K562 (cell line): ENCODE results near the gene TBC1D2B. TPM values are rescaled to one million over a fixed set of nuclear protein-coding genes. Genes with fewer than 3 reads are reported as not detected.

Experiments
- ATAC-seq: fragments of 200-7000 bp; cut with Tn5 transposase; 3 replicates; pipeline ENCODE4 v1.9.1; 2020; ENCODE audit warnings: moderate library complexity
- BruUV-seq: library from RNA; stranded (reverse); fragments of 400-500 nt; replicated peaks from 2 replicates; lab custom pipeline; 2021; lab: Mats Ljungman, UMichigan
- CTCF ChIA-PET: fragments of 300-600 bp; formaldehyde crosslinking; extraction: SDS; loops from one replicate; lab custom pipeline; 2021; ENCODE audit warnings: low intra/inter-chr PET ratio; lab: Yijun Ruan, JAX
- POLR2A ChIA-PET: fragments of 300-600, 350-650 bp; sonication (Branson Sonifier 250); formaldehyde crosslinking; extraction: SDS; loops from one replicate; lab custom pipeline; 2021; ENCODE audit warnings: antibody characterized with exemption, inconsistent platforms; lab: Yijun Ruan, JAX
- DNase-seq, 4 experiments: peaks; one replicate each; pipeline versions ENCODE4 v3.0.0 to v3.0.0-alpha.2; 2011 to 2018; ENCODE audit warnings: low spot score in 3 of 4, mixed read lengths in 3 of 4; ENCODE audit errors: extremely low read depth in 1 of 4
- FAIRE-seq: peaks from 2 replicates; lab custom pipeline; 2011; peaks lifted over from hg19 to GRCh38; lab: Jason Lieb, UNC
- H2AFZ ChIP-seq: 2 replicates; pipeline ENCODE4 v1.6.0; 2011; ENCODE audit warnings: low read depth, low read length, control low read depth, inconsistent platforms
- H3K27ac ChIP-seq: fragments of 200-600 bp; 3 replicates; pipeline ENCODE4 v1.8.0; 2011; ENCODE audit warnings: low read depth, mild to moderate bottlenecking, control low read depth, inconsistent platforms, low read length, moderate library complexity, mixed read lengths; ENCODE audit errors: extremely low read depth
- H3K27me3 ChIP-seq, 2 experiments: fragments of 300-600 bp in 1 of 2; 2 replicates in 1 of 2; 3 replicates in 1 of 2; pipeline versions ENCODE4 v1.6.0 to v1.8.0; 2011; ENCODE audit warnings: inconsistent platforms in 2 of 2, low read length in 2 of 2, mild to moderate bottlenecking in 1 of 2, mixed read lengths in 1 of 2, moderate library complexity in 1 of 2; ENCODE audit not compliant: control insufficient read depth in 2 of 2, insufficient read depth in 2 of 2
- H3K36me3 ChIP-seq: fragments of 300-600 bp; 3 replicates; pipeline ENCODE4 v1.8.0; 2011; ENCODE audit warnings: mild to moderate bottlenecking, low read length, inconsistent platforms; ENCODE audit not compliant: control insufficient read depth, insufficient read depth
- H3K4me1 ChIP-seq, 2 experiments: fragments of 200-600 bp in 1 of 2; replicated peaks in 1 of 2; 2 replicates in 1 of 2; 3 replicates in 1 of 2; pipeline versions ENCODE4 v1.5.1 to v1.8.0; 2011; ENCODE audit warnings: inconsistent platforms in 2 of 2, low read length in 2 of 2, mild to moderate bottlenecking in 1 of 2, mixed read lengths in 1 of 2, moderate library complexity in 1 of 2; ENCODE audit not compliant: control insufficient read depth in 2 of 2, insufficient read depth in 2 of 2
- H3K4me2 ChIP-seq: 2 replicates; pipeline ENCODE4 v1.6.1; 2011; ENCODE audit warnings: low read length, control low read depth, inconsistent platforms, mixed read lengths; ENCODE audit not compliant: insufficient read depth
- H3K4me3 ChIP-seq: fragments of 200-600 bp; sonication (generic), shearing (Covaris generic); 2 replicates; pipeline ENCODE4 v1.5.1; 2016; ENCODE audit warnings: control low read depth, inconsistent platforms
- H3K79me2 ChIP-seq: fragments of 200-600 bp; 3 replicates; pipeline ENCODE4 v1.8.0; 2011; ENCODE audit warnings: low read length, inconsistent platforms; ENCODE audit not compliant: control insufficient read depth, insufficient read depth
- H3K9ac ChIP-seq, 2 experiments: 2 replicates each; pipeline versions ENCODE4 v1.6.0 to v1.6.1; 2011; ENCODE audit warnings: low read depth in 2 of 2, low read length in 2 of 2, control low read depth in 1 of 2, inconsistent platforms in 1 of 2, mild to moderate bottlenecking in 1 of 2, mixed read lengths in 1 of 2; ENCODE audit not compliant: insufficient read depth in 1 of 2
- H3K9me1 ChIP-seq: one replicate; pipeline ENCODE4 v1.6.0; 2011; ENCODE audit warnings: inconsistent platforms, mild to moderate bottlenecking, low read length, moderate library complexity; ENCODE audit not compliant: control insufficient read depth, insufficient read depth
- H3K9me3 ChIP-seq: replicated peaks from 2 replicates; pipeline ENCODE4 v1.5.1; 2011; ENCODE audit warnings: low read depth, low read length, inconsistent platforms; ENCODE audit not compliant: control insufficient read depth, insufficient read depth
- H4K20me1 ChIP-seq: replicated peaks from 2 replicates; pipeline ENCODE4 v1.6.1; 2011; ENCODE audit warnings: low read length, inconsistent platforms, mixed read lengths; ENCODE audit not compliant: control insufficient read depth, insufficient read depth
- CBFA2T3 ChIP-seq: fragments of 450-650 bp; IDR thresholded peaks from 2 replicates; pipeline ENCODE4 v1.6.1; 2017
- ELF4 ChIP-seq: fragments of 450-650 bp; formaldehyde crosslinking; IDR thresholded peaks from 2 replicates; pipeline ENCODE4 v1.4.0; 2022; ENCODE audit warnings: missing genetic modification characterization
- FIP1L1 ChIP-seq: fragments of 200-400 bp; formaldehyde crosslinking; IDR thresholded peaks from 2 replicates; pipeline ENCODE4 v1.6.1; 2018; ENCODE audit warnings: mild to moderate bottlenecking, low read depth, low read length; ENCODE audit not compliant: poor library complexity, severe bottlenecking
- GABPB2 ChIP-seq: fragments of 250-450 bp; sonication (Bioruptor Pico); conservative IDR thresholded peaks from 2 replicates; pipeline ENCODE4 v1.5.1; 2021; ENCODE audit warnings: mild to moderate bottlenecking
- HDAC8 ChIP-seq: fragments of 450-650 bp; IDR thresholded peaks from 2 replicates; pipeline ENCODE4 v1.6.1; 2016; ENCODE audit warnings: mild to moderate bottlenecking, missing genetic modification characterization, moderate library complexity, missing compliant biosample characterization
- KAT7 ChIP-seq: sonication (generic); formaldehyde crosslinking; IDR thresholded peaks from 2 replicates; pipeline ENCODE4 v1.8.0; 2022; ENCODE audit warnings: missing genetic modification reagents, mild to moderate bottlenecking, borderline replicate concordance
- KDM2B ChIP-seq: fragments of 250-450 bp; sonication (Bioruptor Pico); IDR thresholded peaks from 2 replicates; pipeline ENCODE4 v1.8.0; 2021; ENCODE audit warnings: mild to moderate bottlenecking, moderate library complexity
- POLR3G ChIP-seq: IDR thresholded peaks from 2 replicates; pipeline ENCODE4 v1.6.1; 2011; ENCODE audit not compliant: insufficient read length, insufficient replicate concordance; ENCODE audit errors: extremely low read depth
- PPARD ChIP-seq: fragments of 250-450 bp; sonication (Bioruptor Pico); IDR thresholded peaks from 2 replicates; pipeline ENCODE4 v1.8.0; 2022; ENCODE audit warnings: inconsistent platforms, mild to moderate bottlenecking, moderate library complexity
- SP1 ChIP-seq: sonication (generic); formaldehyde crosslinking; IDR thresholded peaks from 2 replicates; pipeline ENCODE4 v1.8.1; 2022; ENCODE audit warnings: mild to moderate bottlenecking, missing genetic modification reagents
- XRCC4 ChIP-seq: IDR thresholded peaks from one replicate; pipeline ENCODE4 v1.6.1; 2011; ENCODE audit not compliant: insufficient read depth, insufficient read length; ENCODE audit errors: extremely low read depth
- ZFP30 ChIP-seq: fragments of 250-450 bp; sonication (Bioruptor Pico); IDR thresholded peaks from 2 replicates; pipeline ENCODE4 v1.8.0; 2022; ENCODE audit warnings: moderate library complexity, mild to moderate bottlenecking, inconsistent platforms, borderline replicate concordance
- ZNF324 ChIP-seq: fragments of 250-450 bp; sonication (Bioruptor Pico); IDR thresholded peaks from 2 replicates; pipeline ENCODE4 v1.4.0; 2020; ENCODE audit warnings: mild to moderate bottlenecking
- ZSCAN29 ChIP-seq: fragments of 450-650 bp; IDR thresholded peaks from 2 replicates; pipeline ENCODE4 v1.6.1; 2017
- WGBS: fragments of 100-300 bp; shearing (Covaris generic); methylation state at CpG from one replicate; pipeline ENCODE4 v1.1.6; 2016; ENCODE audit warnings: low coverage, mixed read lengths; ENCODE audit not compliant: insufficient coverage; ENCODE audit errors: missing lambda C conversion rate; 5-methylcytosine and 5-hydroxymethylcytosine counted together
- in situ Hi-C: fragments of 300-500 bp; cut with MboI; formaldehyde crosslinking; loops from 4 replicates; pipeline ENCODE4 v1.15.0; 2018; ENCODE audit warnings: inconsistent platforms, mixed read lengths
- intact Hi-C: fragments of 100-400 bp; cut with micrococcal nuclease; formaldehyde crosslinking; loops from 2 replicates; pipeline ENCODE4 v1.14.2; 2022
- polyA plus RNA-seq, 8 experiments: library from polyadenylated mRNA; depleted of rRNA in 4 of 8; stranded (reverse) in 5 of 8; unstranded in 3 of 8; fragments of >200 nt; fragmentation: Nextera tagmentation in 2 of 8; fragmentation: Illumina TruSeq in 1 of 8; extraction: Ambion mirVana in 2 of 8; extraction: Trizol in 1 of 8; gene quantifications; 2 replicates each; pipeline versions ENCODE4 v1.2.1 to v1.2.3, GENCODE V29; 2011 to 2014; ENCODE audit warnings: inconsistent platforms in 1 of 8, missing spikeins in 1 of 8
- total RNA-seq, 7 experiments: library from RNA; depleted of rRNA in 6 of 7; stranded (reverse); fragments of >200 nt in 6 of 7; fragmentation: Illumina TruSeq in 2 of 7; extraction: Trizol in 2 of 7; gene quantifications; 2 replicates each; pipeline versions ENCODE4 v1.2.1 to v1.2.3, GENCODE V29; 2011 to 2021; ENCODE audit warnings: low replicate concordance in 1 of 7
- TF ChIP-seq, protein P1 (sequence below): sonication (generic); formaldehyde crosslinking; IDR thresholded peaks from 2 replicates; pipeline ENCODE4 v1.8.1; 2023; ENCODE audit warnings: mild to moderate bottlenecking, missing genetic modification reagents
- TF ChIP-seq, protein P2 (sequence below): sonication (generic); formaldehyde crosslinking; IDR thresholded peaks from 2 replicates; pipeline ENCODE4 v1.8.0; 2022; ENCODE audit warnings: mild to moderate bottlenecking, low read depth, missing genetic modification reagents

TBC1D2B gene
- total and polyA plus RNA-seq, 9 of the 15 experiments (the other 6 are each of a cell fraction or from before 2014, with no cell fraction given): 0.15 to 16.3 (median 8.9) TPM

DNA sequence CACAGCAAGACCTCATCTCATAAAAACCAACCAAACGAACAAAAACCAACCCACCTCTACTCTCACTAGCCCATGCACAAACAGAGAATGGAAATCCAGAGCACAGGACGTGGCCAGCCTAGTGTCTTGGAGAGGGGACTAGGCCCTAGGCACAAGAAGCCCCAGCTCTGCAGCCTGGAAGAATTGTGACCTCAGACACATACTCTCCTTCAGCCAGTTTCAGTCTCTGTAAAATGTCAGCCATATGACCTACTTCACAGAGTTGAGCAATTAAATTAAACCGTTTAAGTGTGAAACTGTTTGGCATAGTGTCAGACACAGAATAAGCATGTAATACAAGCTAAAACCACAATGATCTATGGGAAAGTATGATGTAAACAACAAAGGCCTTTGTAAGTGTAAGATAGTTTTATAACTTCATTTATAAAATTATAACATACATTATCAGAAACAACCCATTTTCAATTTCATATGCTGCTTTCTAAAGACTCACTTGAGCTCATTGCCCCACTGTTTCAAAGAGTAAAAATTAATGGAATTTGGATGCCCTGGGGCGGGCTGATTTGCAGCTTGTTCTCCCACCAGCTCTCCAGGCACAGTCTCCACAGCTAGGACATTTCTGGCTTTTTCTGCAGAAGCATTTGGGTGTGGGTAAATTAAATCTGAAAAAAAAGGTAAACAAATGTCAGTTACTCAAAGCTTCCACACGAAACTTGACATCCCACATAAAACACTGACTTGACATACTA is 32.9 kb downstream of the TBC1D2B start:
- BruUV-seq: no TSS peak
- no peaks in the 10 kb centered on the region for H3K27me3 ChIP-seq
- no peaks in the 10 kb centered on the region for H3K79me2 ChIP-seq
- intact Hi-C loops: no loop called here
- H4K20me1 ChIP-seq: peaks cover 1% of the 10 kb centered on the region; the same call in 1 of the 2 replicates
- ChIA-PET CTCF (no interaction called here), POLR2A (interaction anchor here (1.9 kb wide), 1 partner anchor 10 kb away, joined by 5 read pairs; no protein-coding TSS in a partner anchor)
- FAIRE-seq: peak; percentile 26
- H3K36me3 ChIP-seq: peaks cover 4% of the 10 kb centered on the region; the same call in 1 of the 3 replicates
- WGBS: 35% methylated on average over 5 of the region's 5 CpGs
- no peak overlapping the region for H3K27ac ChIP-seq
- no peaks in the 10 kb centered on the region for H3K9me3 ChIP-seq
- no peak overlapping the region for H3K4me3 ChIP-seq
- H3K9ac ChIP-seq: no peak overlapping the region
- H3K9me1 ChIP-seq: no peaks in the 10 kb centered on the region
- no peak for ATAC-seq
- H2AFZ ChIP-seq: no peak overlapping the region
- H3K4me2 ChIP-seq: no peak overlapping the region
- DNase-seq: no peak
- in situ Hi-C loops: no loop called here
- H3K4me1 ChIP-seq: no peaks in the 10 kb centered on the region
- TF ChIP-seq XRCC4 (no peak), PPARD (no peak), KDM2B (CRISPR knock-in tag) (no peak), HDAC8 (tag) (no peak), ZFP30 (no peak), SP1 (CRISPR knock-in tag) (no peak), ZNF324 (CRISPR knock-in tag) (no peak), ZSCAN29 (no peak), ELF4 (CRISPR knock-in tag) (no peak), FIP1L1 (no peak), POLR3G (no peak), GABPB2 (no peak), CBFA2T3 (no peak), KAT7 (no peak)
- TF ChIP-seq, protein P1, sequence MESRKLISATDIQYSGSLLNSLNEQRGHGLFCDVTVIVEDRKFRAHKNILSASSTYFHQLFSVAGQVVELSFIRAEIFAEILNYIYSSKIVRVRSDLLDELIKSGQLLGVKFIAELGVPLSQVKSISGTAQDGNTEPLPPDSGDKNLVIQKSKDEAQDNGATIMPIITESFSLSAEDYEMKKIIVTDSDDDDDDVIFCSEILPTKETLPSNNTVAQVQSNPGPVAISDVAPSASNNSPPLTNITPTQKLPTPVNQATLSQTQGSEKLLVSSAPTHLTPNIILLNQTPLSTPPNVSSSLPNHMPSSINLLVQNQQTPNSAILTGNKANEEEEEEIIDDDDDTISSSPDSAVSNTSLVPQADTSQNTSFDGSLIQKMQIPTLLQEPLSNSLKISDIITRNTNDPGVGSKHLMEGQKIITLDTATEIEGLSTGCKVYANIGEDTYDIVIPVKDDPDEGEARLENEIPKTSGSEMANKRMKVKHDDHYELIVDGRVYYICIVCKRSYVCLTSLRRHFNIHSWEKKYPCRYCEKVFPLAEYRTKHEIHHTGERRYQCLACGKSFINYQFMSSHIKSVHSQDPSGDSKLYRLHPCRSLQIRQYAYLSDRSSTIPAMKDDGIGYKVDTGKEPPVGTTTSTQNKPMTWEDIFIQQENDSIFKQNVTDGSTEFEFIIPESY: no peak
- TF ChIP-seq, protein P2, sequence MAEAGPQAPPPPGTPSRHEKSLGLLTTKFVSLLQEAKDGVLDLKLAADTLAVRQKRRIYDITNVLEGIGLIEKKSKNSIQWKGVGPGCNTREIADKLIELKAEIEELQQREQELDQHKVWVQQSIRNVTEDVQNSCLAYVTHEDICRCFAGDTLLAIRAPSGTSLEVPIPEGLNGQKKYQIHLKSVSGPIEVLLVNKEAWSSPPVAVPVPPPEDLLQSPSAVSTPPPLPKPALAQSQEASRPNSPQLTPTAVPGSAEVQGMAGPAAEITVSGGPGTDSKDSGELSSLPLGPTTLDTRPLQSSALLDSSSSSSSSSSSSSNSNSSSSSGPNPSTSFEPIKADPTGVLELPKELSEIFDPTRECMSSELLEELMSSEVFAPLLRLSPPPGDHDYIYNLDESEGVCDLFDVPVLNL (CRISPR knock-in tag): no peak
